Measurements from ENCODE around the gene CABP4.

Gene CABP4

DNA sequence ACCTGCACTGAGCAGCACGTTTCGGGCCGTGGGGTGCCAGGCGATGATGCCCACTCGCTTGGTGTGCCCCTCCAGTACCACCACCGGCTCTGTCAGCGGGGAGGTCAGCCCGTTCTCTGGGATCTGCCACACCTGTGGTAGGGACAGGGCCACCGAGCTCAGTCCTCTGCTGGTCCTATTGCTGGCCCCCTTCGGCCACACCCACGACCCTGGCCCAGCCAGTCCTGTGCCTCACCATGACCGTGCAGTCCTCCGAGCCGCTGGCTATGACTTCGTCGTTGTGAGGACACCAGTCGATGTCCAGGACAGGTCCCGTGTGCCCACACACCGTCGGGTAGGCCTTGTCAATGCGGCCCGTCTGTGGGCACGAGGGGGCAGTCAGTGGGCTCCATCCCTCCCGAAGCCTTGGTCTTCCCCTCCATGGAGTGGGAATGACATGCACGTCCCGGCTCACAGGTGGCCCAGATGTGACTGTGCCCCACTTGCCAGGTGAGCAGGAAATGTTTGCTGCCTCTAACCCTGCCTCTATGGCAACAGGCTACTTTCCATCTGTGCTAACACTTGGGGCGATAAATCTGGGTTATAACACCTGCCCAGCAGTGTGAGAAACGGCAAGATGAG, 13.3 kb upstream of the CABP4 start:
- no peak overlapping the region for H3K4me3 ChIP-seq (replicated peaks in 1 of 2; ENCODE audit: low read depth in 2 of 2, low read length in 2 of 2)
- TF ChIP-seq, protein P1, sequence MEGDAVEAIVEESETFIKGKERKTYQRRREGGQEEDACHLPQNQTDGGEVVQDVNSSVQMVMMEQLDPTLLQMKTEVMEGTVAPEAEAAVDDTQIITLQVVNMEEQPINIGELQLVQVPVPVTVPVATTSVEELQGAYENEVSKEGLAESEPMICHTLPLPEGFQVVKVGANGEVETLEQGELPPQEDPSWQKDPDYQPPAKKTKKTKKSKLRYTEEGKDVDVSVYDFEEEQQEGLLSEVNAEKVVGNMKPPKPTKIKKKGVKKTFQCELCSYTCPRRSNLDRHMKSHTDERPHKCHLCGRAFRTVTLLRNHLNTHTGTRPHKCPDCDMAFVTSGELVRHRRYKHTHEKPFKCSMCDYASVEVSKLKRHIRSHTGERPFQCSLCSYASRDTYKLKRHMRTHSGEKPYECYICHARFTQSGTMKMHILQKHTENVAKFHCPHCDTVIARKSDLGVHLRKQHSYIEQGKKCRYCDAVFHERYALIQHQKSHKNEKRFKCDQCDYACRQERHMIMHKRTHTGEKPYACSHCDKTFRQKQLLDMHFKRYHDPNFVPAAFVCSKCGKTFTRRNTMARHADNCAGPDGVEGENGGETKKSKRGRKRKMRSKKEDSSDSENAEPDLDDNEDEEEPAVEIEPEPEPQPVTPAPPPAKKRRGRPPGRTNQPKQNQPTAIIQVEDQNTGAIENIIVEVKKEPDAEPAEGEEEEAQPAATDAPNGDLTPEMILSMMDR (IDR thresholded peaks at IDR 0.05; ENCODE audit: low read depth, low read length), result no peak
- no peak for DNase-seq (ENCODE audit: low read depth in 2 of 2)

DNA sequence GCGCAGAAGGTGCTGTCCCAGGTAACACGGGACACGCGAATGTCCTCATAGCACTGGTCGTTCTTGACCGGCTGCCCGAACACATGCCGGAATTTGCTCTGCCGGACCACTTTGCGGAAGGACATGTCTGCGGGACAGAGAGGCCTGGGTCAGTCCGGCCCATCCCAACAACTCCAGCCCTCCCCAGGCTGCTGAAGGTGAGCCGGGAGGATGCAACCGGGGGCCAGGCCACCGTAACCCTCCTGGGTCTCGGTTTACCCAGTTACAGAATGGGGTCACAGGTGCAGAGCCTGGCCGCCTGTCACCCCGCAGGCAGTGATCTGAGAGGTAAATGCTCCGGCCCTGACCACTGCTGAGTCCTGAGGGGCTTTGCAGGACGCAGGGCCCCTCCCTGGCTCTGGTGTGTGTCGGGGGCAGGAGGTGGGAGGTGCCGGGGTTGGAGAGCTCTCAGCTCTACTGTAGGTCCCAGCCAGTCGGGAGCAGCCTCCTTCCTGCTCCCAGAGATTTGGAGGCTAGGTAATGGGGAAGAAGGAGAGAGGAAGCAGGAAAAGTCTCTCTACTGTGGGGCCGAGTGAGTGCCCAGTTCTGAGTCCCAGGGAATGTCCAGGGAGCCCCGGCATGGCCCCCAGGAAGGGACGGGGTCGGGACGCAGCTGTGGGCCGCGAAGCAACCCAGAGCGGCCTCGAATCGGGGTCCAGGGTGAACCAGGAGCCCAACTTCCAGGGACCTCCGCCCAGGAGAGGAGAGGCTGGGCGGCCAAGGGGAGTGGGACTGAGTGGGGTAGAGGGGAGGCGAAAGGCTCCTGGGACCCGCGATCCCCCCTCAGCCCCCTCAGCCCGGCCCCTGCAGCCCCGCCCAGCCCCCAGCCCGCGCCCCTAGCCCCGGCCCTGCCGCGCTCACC, 12.4 kb upstream of the CABP4 start:
- H3K4me3 ChIP-seq (replicated peaks in 1 of 2; ENCODE audit: low read depth in 2 of 2, low read length in 2 of 2), result peak overlapping the region; percentile 84 to 95
- DNase-seq (ENCODE audit: low read depth in 2 of 2), result no peak
- TF ChIP-seq, protein P1 (IDR thresholded peaks at IDR 0.05; ENCODE audit: low read depth, low read length), result no peak

DNA sequence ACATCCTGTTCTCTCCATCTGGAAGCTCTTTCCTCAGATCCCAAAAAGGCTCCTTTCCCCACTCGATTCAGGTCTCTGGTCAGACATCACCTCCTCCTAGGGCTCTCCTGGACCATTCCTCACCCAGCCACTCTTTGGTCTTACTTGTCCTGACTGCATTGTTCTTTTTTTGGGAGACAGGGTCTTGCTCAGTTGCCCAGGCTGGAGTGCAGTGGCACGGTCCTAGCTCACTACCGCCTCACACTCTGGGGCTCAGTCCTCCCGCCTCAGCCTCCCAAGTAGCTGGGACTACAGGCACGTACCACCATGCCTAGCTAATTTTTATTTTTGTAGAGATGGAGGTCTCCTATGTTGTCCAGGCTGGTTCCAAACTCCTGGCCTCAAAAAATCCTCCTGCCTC, 9.6 kb upstream of the CABP4 start:
- DNase-seq (ENCODE audit: low read depth in 2 of 2), result no peak
- TF ChIP-seq, protein P1 (IDR thresholded peaks at IDR 0.05; ENCODE audit: low read depth, low read length), result no peak
- H3K4me3 ChIP-seq (replicated peaks in 1 of 2; ENCODE audit: low read depth in 2 of 2, low read length in 2 of 2), result no peak overlapping the region

DNA sequence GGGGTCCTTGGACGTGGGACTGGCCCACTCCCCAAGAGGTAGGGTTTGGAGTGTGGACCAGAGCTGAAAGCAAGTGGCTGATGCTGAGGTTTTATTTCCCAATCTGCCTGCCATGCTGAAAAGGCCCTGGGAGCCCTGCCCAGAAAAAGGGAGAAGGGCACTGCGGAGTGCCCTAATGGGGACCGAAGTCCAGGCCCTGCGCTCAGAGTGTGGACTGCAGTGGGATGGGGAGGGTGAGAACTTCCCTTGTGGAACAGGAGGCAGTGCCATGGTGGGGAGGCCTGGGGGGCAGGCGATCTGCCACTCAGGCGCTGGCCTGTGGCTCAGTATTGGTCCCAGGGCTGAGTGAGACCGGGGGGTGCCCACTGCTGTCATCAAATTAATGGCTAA, 6.9 kb upstream of the CABP4 start:
- TF ChIP-seq, protein P1 (IDR thresholded peaks at IDR 0.05; ENCODE audit: low read depth, low read length), result no peak
- no peak overlapping the region for H3K4me3 ChIP-seq (replicated peaks in 1 of 2; ENCODE audit: low read depth in 2 of 2, low read length in 2 of 2)

DNA sequence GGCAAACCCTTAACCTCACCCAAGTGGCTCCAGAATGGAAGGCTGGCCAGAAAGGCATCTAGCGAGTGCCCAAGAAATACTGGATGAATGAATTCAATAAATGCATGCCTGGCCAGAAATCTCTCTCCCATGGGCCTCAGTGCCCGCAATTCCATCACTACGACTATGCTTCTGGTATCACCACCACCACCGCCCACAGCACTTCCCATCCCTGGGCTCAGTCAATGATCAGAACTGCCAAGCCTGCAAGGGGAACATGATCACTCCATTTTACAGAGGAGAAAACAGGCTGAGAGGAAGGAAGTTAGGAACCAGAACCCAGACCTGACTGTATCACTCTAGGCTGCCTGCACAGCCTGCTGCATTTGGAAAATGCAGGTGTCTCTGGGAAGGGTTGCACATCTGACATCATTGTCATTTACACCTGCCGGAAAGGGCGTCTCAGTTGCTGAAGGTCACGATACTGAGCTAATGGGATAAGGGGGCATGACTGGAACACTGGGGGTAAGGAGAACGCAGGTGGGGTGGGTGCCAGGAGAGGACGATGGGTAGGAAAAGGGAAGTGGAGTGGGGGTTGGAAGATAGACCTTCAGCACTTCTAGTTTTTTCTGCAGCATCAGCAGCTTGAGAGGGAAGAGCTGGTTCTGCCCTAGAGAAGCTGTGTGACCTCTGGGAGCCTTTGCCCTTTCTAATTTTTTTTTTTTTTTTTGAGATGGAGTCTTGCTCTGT, 5.9 kb upstream of the CABP4 start:
- H3K4me3 ChIP-seq (replicated peaks in 1 of 2; ENCODE audit: low read depth in 2 of 2, low read length in 2 of 2), result no peak overlapping the region
- DNase-seq (ENCODE audit: low read depth in 2 of 2), result no peak
- TF ChIP-seq, protein P1 (IDR thresholded peaks at IDR 0.05; ENCODE audit: low read depth, low read length), result no peak

More for the DNA sequence above, 6.9 kb upstream of the CABP4 start:
- no peak for DNase-seq (ENCODE audit: low read depth in 2 of 2)

DNA sequence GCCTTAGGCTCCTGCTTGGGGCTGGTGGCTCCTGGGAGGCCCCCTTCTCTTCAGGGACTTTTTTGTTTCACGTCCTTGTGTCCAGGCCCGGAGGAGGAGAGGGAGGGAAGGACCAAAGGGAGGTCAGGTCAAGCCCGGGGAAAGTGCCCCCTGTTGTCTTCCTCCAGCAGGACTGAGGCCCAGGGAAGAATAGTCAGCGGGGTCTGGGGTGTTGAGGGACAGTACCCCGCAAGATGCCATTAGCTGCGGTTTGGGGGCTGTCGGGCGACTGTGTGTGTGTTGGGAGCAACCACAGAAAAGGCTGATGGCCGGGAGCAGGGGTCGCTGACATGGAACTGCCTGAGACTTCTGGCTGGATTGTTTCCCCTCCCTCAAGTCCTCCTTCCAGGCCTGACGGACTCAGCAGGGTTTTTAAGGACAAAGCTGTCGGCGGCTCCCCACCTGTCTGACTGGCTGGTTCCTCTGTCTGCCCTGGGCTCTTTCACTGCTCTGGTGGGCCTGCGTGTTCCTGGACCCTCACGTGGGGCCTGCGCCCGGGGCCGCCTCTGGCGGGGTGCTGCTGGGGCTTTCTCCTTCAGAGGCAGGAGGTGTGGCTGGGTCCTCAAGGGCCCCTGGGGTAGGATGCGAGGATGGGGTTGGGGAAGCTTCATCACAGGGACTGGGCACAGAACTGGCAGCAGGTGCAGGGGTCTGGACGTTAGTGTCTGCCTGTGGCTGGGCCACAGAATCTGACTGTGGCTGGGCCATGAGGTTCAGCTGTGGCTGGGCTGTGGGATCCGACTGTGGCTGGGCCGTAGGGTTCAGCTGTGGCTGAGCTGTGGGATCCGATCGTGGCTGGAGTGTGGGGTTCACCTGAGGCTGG, 4.1 kb upstream of the CABP4 start:
- DNase-seq (ENCODE audit: low read depth in 2 of 2), result no peak
- H3K4me3 ChIP-seq (replicated peaks in 1 of 2; ENCODE audit: low read depth in 2 of 2, low read length in 2 of 2), result no peak overlapping the region
- TF ChIP-seq, protein P1 (IDR thresholded peaks at IDR 0.05; ENCODE audit: low read depth, low read length), result no peak

All from cardiac fibroblast (primary cell).